ENCODE results near the gene MAN1A2. TPM values are rescaled to one million over a fixed set of nuclear protein-coding genes. Genes with fewer than 3 reads are reported as not detected.

The MAN1A2 gene
- total and polyA plus RNA-seq, 10 of the 15 experiments (the other 5 are each of a cell fraction or from before 2014, with no cell fraction given) = 2.8 to 23.6 (median 16.0) TPM

- ChIA-PET SMC1A (ENCODE audit: uncharacterized antibody, unreplicated experiment) (no interaction called here), CTCF (no interaction called here)
These were observed 36.3 kb downstream of the MAN1A2 start for GRCh38 chr1:117403597-117403996.

More at GRCh38 chr1:117403597-117403996, 36.3 kb downstream of the MAN1A2 start:
- WGBS (ENCODE audit: insufficient coverage, insufficient replicate concordance, low lambda C conversion rate, missing lambda C conversion rate) = 94% methylated on average over 3 of the region's 3 CpGs
- no peak for TF ChIP-seq PKNOX1 (IDR thresholded peaks at IDR 0.05)
- no peak for TF ChIP-seq ZNF384 (IDR thresholded peaks at IDR 0.05; ENCODE audit: borderline replicate concordance, low read depth, low read length)
- TF ChIP-seq RELB (IDR thresholded peaks at IDR 0.05; ENCODE audit: low read depth) = no peak
- TF ChIP-seq BCLAF1 (IDR thresholded peaks at IDR 0.05) = no peak
- TF ChIP-seq ZNF274 (IDR thresholded peaks at IDR 0.05; ENCODE audit: insufficient read depth, insufficient read length) = no peak
- TF ChIP-seq RCOR1 (conservative IDR thresholded peaks at IDR 0.05; ENCODE audit: low read depth, low read length) = no peak
- TF ChIP-seq BRCA1 (IDR thresholded peaks at IDR 0.05; ENCODE audit: low read depth, low read length) = no peak
- no peak for TF ChIP-seq SRF (IDR thresholded peaks at IDR 0.05; ENCODE audit: low read depth in 2 of 2, low read length in 2 of 2)
- TF ChIP-seq, protein P1, sequence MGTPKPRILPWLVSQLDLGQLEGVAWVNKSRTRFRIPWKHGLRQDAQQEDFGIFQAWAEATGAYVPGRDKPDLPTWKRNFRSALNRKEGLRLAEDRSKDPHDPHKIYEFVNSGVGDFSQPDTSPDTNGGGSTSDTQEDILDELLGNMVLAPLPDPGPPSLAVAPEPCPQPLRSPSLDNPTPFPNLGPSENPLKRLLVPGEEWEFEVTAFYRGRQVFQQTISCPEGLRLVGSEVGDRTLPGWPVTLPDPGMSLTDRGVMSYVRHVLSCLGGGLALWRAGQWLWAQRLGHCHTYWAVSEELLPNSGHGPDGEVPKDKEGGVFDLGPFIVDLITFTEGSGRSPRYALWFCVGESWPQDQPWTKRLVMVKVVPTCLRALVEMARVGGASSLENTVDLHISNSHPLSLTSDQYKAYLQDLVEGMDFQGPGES (IDR thresholded peaks at IDR 0.05) = no peak
- no peak for TF ChIP-seq RUNX3 (IDR thresholded peaks at IDR 0.05; ENCODE audit: low read length)
- no peak for TF ChIP-seq SREBF2 (IDR thresholded peaks at IDR 0.05; ENCODE audit: low read length)
- no peak for TF ChIP-seq ZBTB40 (IDR thresholded peaks at IDR 0.05; ENCODE audit: borderline replicate concordance)
- no peak for TF ChIP-seq NFYB (IDR thresholded peaks at IDR 0.05; ENCODE audit: insufficient read depth, low read depth, low read length)
- Histone ChIP-seq H3K4me1 (ENCODE audit: control insufficient read depth, insufficient read depth, low read length) (no peaks in the 10 kb centered on the region), H4K20me1 (ENCODE audit: control insufficient read depth, insufficient read depth) (no peaks in the 10 kb centered on the region), H3K4me2 (ENCODE audit: control insufficient read depth, insufficient read depth) (no peak overlapping the region), H3K27ac (ENCODE audit: control insufficient read depth, insufficient read depth) (no peak overlapping the region), H3K9me3 (replicated peaks; ENCODE audit: control insufficient read depth, insufficient read depth, low read length) (no peaks in the 10 kb centered on the region; the same call in 1 of the 3 replicates), H3K9ac (ENCODE audit: control insufficient read depth, insufficient read depth, low read length) (no peak overlapping the region), H3K79me2 (ENCODE audit: control insufficient read depth, insufficient read depth, low read length) (no peaks in the 10 kb centered on the region; the same call in 1 of the 2 replicates), H3K27me3 (replicated peaks in 1 of 2; ENCODE audit: control insufficient read depth in 2 of 2, insufficient read depth in 2 of 2, low read length in 1 of 2) (no peaks in the 10 kb centered on the region), H2AFZ (ENCODE audit: control insufficient read depth, low read depth, low read length) (no peak overlapping the region), H3K36me3 (ENCODE audit: control insufficient read depth in 2 of 2, insufficient read depth in 2 of 2, low read length in 1 of 2) (0 out of 4 replicates have a peak, but pooled peaks cover 0 to 2% of the 10 kb centered on the region in 2 experiments), H3K4me3 (no peak overlapping the region)
- intact Hi-C loops (cut with micrococcal nuclease; ENCODE audit: unreplicated experiment) (no loop called here), in situ Hi-C loops (cut with MboI) (no loop called here)
- BruUV-seq (replicated peaks) = no TSS peak
- FAIRE-seq (no peak), ATAC-seq (no peak), DNase-seq (ENCODE audit: low read depth, low spot score) (no peak)
- ChIA-PET POLR2A (no interaction called here), RAD21 (ENCODE audit: unreplicated experiment) (no interaction called here)
